Fibroblast of the aortic adventitia (primary cell): ENCODE results near the gene USP14. TPM values are rescaled to one million over a fixed set of nuclear protein-coding genes. Genes with fewer than 3 reads are reported as not detected.

ENCODE experiments used
- DNase-seq: peaks from one replicate; pipeline ENCODE4 v3.0.0-alpha.2; 2010; ENCODE audit warnings: low read depth
- H3K4me3 ChIP-seq: 2 replicates; pipeline ENCODE4 v1.5.1; 2011; ENCODE audit warnings: low read depth, mild to moderate bottlenecking, control low read depth, low read length, moderate library complexity
- total RNA-seq: library from RNA; depleted of rRNA; stranded (reverse); fragments of >200 nt; gene quantifications from 2 replicates; pipeline ENCODE4 v1.2.3, GENCODE V29; 2012; ENCODE audit warnings: low replicate concordance
- TF ChIP-seq, protein P1 (sequence below): IDR thresholded peaks from 2 replicates; pipeline ENCODE4 v1.5.1; 2011; ENCODE audit warnings: mild to moderate bottlenecking, low read length, control low read depth, inconsistent platforms; ENCODE audit not compliant: insufficient read depth

Gene USP14
- total RNA-seq, 1 donor = 28.1 TPM

DNA sequence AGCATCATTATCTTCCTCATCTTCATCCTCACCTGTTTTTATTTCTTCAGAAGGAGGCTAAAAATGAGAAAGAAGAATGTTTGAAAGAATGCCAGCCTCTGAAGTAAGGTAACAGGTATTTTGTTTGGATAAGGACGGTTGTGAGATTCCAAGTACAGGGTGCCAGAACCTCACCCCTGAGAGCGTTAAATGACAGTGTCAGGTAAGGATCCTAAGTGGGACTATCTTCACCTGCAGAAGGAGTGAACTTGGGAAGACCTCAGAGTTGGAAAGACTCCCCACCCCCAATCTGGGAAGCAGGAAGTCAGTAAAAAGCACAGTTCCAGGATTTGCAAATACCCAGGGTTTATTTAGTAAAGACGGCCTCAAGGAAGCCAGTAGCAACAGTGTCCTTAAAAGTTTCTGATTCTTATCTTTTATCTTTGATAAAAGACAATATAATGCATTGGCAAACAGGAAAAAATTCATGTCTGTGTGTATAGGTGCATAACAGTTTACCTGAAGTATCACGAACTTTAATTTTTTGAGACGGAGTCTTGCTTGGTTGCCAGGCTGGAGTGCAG lies 57.2 kb downstream of the USP14 start:
- no peak overlapping the region for H3K4me3 ChIP-seq
- DNase-seq = no peak
- TF ChIP-seq, protein P1, sequence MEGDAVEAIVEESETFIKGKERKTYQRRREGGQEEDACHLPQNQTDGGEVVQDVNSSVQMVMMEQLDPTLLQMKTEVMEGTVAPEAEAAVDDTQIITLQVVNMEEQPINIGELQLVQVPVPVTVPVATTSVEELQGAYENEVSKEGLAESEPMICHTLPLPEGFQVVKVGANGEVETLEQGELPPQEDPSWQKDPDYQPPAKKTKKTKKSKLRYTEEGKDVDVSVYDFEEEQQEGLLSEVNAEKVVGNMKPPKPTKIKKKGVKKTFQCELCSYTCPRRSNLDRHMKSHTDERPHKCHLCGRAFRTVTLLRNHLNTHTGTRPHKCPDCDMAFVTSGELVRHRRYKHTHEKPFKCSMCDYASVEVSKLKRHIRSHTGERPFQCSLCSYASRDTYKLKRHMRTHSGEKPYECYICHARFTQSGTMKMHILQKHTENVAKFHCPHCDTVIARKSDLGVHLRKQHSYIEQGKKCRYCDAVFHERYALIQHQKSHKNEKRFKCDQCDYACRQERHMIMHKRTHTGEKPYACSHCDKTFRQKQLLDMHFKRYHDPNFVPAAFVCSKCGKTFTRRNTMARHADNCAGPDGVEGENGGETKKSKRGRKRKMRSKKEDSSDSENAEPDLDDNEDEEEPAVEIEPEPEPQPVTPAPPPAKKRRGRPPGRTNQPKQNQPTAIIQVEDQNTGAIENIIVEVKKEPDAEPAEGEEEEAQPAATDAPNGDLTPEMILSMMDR = no peak

DNA sequence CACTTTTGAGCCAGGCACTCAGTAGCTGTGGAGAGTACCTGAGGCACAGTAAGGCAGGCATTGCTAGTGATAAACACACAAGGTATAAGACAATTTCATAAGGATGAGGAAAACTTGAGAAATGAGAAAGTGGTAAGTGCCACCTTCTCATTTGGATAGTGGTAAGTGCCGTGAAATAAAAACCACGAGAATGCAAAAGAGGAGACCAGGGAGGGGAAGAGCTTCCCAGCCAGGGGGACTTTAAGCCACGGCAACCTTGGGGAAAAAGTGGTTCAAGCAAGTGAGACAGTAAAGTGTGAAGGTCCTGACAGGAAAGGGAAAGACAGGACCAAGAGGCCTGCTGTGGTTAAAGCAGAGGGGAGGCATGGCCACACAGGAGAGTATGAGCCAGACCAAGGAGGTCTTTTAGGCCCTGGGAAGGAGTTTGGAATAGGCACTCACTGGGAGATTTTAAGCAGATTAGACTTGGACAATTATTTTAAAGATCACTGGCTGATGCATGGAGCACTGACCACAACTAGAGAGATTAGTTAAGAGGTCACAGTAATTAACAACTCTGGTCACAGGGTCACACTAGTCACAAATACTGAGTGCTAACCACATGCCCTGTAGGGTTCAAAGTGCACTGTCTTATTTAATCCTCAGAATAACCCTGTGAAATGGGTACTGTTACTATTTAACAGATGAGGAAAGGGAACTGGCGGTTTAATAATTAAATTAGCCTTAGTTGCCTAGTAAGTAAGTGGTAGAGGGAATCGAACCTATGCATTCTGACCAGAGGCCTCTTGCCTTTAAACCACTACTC lies 59.4 kb downstream of the USP14 start:
- no peak overlapping the region for H3K4me3 ChIP-seq
- DNase-seq = no peak
- TF ChIP-seq, protein P1 = no peak

DNA sequence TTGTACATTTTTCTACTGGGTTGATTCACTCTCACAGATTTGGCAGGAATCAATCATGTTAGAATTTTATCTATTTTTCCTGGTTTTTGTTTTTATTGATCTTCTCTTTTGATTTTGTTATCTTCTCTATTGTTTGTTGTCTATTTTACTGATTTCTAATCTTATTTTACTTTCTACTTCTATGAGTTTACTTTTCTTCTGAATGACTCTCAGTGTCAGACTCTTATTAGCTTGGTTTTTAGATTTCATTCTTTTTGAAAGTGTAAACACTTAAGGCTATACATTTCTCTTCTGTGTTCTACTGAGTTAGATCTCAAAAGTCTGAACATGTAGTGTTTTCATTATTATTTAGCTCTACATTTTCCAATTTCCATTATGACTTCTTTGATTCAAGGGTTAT lies 62.4 kb downstream of the USP14 start:
- TF ChIP-seq, protein P1 = no peak
- no peak overlapping the region for H3K4me3 ChIP-seq
- no peak for DNase-seq

DNA sequence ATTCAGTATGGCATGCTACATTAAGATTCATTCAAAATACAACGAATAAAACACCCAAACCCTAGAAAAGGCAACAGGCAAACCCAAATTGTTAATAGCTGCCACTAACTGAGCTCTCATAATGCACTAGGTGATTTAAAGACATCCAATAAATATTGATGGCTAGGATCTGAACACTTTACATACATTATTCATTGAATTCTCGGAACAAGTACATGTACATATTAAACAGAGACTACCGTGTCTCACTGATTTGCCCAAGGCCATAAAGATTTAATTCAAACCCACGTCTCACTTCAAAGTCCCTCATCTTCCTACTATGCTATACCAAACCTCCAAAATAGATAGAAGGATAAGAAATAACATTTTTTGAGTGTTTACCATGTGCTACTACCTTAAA lies 67.4 kb downstream of the USP14 start:
- no peak overlapping the region for H3K4me3 ChIP-seq
- DNase-seq = no peak
- TF ChIP-seq, protein P1 = no peak

DNA sequence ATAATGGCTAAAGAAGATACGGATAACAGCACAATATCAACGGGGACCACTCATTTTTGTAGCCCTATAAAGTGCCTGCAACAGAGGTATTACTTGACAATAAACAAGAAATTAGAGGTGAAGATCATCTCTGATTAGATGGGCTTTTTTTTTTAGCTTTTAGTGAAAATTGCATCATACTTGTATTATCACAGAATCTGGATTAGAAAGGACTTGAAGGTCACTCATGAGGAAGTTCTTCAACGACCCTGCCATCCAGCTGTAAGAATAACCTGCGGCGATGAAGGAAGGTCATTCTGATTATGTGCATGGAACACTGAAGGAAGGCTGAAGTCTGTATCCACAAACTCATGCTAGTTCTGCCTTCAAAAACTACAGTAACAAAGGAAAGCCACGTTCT lies 69.0 kb downstream of the USP14 start:
- no peak for DNase-seq
- TF ChIP-seq, protein P1 = no peak
- no peak overlapping the region for H3K4me3 ChIP-seq

DNA sequence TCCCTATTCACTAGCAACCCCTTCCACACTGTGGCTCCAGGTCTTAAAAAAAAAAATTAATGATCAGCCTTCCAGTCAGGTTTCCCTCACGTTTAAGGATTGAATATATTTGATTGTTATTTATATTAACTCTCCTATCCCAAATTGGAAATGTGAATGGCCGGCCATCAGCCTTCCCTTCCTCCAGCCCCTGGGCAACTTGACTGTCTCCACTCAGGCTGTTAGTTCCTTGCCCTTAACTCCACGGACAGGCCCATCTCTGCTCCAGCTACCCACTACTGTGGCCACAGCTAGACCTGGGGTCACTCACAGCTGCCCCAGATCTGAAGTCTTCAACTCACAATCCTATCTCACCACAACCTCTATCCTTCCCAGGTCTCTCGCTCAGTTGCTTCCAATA lies 69.5 kb downstream of the USP14 start:
- DNase-seq = no peak

More for the DNA sequence above, 69.5 kb downstream of the USP14 start:
- TF ChIP-seq, protein P1 = no peak
- no peak overlapping the region for H3K4me3 ChIP-seq
